GM21786 (cell line): ENCODE data around the gene MPIG6B.
"Not testable (repeated sequence)": the region's sequence is repeated elsewhere in the genome, so short reads cannot be mapped to it uniquely, and the experiment has no call there.

Source experiments
- ATAC-seq: cut with Tn5 transposase; IDR thresholded peaks from one replicate; pipeline ENCODE4 v1.9.1; 2021; ENCODE audit not compliant: unreplicated experiment

The MPIG6B gene

DNA sequence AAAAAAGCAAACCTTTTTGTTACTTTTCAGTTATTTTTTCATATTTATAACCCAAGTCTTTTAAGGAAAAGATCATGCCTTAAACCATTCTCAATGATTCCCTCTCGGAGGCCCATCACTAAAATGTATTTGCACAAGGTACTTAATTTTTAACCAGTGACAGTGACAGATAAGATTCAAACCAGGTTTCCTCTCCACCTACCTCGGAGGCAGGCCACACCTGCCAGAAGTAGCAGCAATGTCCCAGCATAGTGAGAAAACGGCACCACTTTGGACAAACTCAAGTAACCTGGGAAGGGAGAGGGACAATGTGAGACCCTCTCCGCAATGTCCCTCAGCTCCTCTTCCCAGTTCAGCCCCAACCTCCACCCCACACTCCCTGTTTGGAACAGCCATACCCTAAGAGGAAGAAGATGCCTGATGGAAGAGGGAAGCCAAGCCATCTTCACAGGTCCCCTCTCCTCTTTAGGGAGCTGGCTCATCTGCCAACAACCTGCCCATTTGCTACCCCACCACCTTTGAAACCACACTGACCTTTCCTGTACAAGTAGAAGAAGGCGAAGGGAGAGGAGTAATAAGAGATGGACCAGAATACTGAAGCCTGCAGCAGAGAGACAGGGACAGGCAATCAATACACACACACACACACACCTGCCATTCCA lies 22.3 kb upstream of the MPIG6B start:
- ATAC-seq, result no peak

DNA sequence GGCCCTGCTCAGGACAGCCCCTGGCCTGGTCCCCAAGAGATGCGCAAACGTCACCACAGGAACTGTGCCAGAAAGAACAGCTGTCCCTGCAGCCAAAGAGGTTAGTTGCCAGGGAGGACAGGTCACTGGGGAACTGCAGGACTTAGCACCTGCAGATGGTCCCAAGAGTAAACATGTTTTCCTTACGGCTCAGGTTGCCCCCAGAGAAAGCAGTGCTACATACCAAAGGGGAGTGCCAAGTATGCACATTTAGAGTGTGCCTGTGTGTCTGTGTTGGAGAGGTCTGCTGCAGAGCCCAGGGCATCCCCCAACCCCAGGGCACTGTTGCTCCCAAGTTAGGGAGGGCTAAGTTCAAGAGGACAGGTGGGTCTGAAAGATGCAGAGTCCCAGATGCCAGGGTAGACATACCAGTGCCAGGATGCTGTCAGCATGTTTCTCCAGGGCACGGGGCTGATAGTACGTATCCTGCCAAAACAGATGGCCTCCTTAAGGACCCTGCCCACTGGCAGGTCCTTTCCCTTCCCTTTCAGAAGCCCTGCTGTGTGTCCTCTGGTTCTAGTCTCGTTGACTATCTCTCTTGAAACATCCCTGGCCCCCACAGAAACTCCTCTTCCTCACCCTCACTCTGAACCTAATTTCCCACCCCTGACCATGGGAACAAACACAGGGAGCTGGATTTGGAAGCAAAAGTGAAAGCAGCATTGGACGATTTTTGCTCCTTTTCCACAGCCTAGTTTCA lies 21.3 kb upstream of the MPIG6B start:
- no peak for ATAC-seq

DNA sequence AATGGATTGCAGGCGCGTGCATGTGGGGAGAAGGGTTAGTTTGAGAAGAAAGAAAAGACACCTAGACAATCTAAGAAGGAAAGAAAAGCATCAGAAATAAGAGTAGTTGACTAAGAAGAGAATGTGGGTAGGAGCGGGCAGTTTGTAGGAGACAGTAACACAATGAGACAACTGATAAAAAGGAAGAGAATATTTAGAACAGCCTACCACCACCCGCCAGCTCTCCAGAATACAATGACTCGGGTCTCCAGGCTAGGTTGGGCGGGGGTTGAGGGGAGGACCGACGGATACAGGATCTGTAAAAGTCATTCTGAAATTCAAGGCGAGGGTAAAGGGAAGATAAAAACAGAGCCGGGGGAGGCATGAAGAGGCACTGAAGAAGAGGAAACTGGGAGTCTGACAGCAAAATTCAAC lies 20.8 kb upstream of the MPIG6B start:
- ATAC-seq, result no peak

DNA sequence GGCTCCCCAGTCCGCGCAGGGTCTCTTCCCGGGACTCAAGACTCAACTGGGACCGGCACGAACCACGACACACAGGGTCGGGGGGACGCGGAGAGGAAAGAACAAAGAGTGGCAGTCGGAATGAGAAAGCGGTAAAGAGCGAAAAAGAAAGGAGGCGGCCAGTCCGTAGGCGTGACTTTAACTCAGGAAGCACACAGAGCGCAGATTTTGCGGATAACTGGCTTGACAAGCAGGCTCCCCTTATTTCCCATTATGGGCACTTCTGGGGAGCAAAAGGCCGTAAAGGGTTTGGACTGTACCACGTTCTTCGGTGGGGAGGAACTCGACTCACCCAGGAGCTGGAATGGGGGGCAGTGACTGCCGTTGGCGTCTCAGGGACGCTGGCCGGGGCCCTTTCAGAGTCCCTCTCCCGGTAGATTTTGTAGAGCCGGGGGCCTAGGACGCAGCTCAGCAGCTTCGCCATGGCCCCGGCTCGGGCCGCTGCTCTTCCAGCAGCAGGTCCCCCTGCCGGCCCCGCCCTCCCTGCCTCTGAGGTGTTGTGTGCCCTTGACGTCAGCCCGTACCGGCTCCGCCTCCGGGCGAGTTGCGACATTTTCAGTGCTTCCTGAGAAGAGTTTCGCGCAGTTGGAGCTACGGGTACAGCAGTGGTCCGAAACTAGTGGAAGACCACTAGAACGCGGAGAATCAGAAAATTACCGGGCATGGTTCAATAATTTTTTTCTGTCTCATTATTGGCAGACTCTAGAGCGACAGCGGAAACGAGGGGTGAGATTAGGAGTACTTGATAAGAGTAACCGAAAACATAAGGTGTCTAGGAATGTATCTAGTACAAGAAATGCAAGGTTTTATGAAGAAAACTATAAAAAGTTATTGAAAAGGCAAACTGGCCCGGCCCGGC lies 20.1 kb upstream of the MPIG6B start, which contains the start of gene ABHD16A:
Gene ABHD16A, minus strand, starts transcription at position 506 of the 898 bp plus-strand sequence. Its CDS starts 43 bp downstream, at position 463.
- ATAC-seq, result peak; percentile 92

DNA sequence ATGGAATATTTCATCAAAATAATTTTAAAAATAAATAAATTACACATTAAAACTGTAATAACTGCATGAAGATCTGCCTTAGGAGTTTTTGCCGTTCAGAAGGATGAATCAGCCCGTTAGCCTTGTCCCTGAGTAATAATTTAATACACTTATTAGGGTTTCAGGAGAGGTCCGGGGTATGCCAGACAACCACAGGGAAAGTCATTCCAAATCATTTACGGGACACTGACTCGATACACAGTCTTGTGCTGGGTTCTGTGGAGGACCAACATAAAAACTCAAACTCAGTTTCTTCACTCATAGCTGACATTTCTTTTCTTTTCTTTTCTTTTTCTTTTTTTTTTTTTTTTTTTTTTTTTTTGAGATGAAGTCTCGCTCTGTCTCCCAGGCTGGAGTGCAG lies 17.2 kb upstream of the MPIG6B start:
- no peak for ATAC-seq

DNA sequence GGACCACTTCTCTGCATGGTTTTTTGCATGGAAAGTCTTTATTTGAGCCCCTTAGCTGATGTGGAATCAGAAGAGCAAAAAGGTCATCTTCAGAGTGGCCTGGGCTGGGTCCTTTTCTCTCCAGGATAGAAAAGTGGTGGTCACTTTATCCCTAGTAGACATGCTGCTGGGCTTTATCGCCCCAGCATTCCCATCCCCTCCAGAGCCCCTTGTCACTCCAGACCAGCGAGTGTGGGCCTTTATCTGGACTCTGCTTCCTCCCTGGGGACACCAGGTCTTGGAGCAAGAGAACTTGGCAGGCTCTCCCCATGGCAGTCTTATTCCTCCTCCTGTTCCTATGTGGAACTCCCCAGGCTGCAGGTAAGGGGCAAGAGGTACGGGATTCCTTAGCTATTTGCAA lies 16.6 kb upstream of the MPIG6B start, which contains the start of gene LY6G6F:
Gene LY6G6F, plus strand, starts transcription at position 268 of the 400 bp plus-strand sequence. Its CDS starts 41 bp downstream, at position 309.
- no peak for ATAC-seq

DNA sequence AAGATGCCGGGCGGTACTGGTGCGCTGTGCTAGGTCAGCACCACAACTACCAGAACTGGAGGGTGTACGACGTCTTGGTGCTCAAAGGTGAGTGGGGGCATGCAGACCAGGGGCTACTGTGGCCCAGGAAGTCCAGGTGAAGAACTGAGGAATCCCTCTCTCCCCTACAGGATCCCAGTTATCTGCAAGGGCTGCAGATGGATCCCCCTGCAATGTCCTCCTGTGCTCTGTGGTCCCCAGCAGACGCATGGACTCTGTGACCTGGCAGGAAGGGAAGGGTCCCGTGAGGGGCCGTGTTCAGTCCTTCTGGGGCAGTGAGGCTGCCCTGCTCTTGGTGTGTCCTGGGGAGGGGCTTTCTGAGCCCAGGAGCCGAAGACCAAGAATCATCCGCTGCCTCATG lies 15.5 kb upstream of the MPIG6B start:
- ATAC-seq, result no peak

DNA sequence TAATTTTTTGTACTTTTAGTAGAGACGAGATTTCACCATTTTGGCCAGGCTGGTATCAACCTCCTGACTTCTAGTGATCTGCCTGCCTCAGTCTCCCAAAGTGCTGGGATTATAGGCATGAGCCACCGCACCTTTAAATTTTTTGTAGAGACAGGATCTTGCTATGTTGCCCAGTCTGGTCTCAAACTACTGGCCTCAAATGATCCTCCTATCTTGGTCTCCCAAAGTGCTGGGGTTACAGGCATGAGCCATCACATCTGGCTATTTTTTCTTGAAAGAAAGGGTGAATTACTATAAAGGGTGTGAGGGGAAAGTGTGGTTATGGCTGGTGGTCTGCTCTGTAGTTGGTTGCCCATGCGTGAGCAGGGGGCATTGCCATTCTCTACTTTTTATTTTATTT lies 14.9 kb upstream of the MPIG6B start:
- ATAC-seq, result no peak

DNA sequence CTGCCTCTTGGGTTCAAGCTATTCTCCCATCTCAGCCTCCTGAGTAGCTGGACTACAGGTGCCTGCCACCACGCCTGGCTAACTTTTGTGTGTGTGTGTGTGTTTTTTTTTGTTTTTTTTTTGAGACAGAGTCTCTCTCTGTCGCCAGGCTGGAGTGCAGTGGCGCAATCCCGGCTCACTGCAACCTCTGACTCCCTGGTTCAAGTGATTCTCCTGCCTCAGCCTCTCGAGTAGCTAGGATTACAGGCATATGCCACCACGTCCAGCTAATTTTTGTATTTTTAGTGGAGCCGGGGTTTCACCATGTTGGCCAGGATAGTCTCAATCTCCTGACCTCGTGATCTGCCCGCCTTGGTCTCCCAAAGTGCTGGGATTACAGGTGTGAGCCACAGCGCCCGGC lies 14.0 kb upstream of the MPIG6B start:
- not testable (repeated sequence) for ATAC-seq

DNA sequence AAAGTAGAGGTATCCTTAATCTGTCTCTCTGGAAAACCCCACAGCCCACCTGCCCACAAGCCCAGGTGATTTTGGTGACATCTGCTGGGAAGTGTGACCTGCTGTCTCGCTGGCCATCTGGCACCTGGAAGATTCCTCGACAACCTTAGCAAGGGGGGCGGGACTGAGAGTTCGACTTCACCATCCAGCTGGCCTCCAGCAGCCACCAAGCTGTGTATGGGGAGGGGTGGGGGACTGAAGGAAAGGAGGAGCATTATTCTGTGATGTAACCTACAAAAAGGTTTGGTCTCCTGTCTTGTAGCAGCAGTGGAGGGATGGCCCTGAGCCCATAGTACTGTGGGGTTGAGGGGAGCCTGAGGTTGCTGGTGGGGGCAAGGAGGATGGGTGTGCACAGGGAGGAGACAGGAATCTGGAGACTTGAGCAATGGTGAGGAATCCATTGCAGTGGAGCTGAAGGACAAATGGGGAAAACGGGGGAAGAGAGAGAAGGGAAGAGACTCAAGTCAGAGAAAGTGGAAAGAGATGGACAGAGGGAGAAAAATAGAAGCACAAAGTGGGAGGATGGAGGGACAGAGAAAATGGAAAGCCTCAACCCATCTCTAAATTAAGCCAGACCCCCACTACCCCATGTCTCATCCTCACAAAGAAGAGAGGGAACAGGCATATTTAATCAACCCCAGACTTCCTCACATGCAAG lies 12.5 kb upstream of the MPIG6B start:
- ATAC-seq, result no peak

DNA sequence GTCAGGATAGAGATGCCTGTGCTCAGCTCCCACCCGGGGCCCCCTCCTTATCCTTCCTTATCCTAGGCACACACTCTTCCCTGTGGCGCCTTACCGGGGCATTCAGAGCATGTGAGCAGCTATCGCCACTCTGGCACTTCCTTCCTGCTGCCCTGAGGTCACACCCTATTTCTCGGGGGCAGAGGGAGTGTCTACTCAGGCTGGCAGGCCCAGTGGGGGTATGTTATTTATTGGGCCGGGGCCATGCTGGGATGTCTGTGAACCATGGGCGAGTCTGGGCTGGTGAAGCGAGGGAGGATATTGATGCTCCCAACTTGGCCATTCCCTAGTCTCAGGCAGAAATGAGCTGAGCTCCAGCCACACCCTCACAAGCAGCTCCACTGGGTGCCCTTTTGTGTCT lies 11.9 kb upstream of the MPIG6B start:
- ATAC-seq, result no peak

DNA sequence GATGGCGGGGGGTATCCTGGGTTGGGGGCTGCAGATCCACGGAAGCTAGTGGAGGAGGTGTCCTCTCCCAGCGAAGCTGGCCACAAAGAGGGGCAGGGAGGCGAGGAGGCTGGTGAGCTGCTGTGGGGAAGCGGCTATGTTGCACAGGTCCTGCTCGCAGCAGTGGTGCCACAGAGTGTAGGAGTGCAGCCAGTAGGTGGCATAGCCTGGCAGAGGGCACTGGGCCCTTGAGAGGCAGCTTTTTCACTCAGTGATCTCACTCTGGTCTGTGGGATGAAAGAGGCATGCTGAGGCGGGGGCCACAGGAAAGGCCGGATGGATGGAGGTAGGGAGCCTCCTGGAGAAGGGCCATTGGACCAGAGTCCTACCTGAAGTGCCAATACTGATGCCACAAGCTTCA lies 10.9 kb upstream of the MPIG6B start:
- ATAC-seq, result no peak

DNA sequence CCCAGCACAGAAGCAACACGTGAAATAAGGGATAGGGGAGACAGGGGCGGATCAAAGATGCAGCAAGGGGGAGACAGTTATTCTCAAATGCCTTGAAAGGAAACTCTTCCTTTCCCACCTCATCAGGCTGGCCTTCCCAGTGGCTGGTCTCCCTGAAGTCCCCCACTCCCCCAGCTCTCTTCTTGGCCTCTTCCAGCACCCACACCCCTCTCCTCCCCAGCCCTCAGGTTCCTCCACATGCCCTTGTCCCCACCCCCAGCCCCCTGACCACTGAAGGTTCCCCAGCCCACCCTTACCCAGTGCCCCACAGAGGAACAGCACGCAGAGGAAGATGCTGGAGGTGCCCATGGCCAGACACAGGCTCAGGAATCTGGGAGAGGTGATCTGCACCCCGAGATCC lies 9.7 kb upstream of the MPIG6B start:
- ATAC-seq, result no peak

DNA sequence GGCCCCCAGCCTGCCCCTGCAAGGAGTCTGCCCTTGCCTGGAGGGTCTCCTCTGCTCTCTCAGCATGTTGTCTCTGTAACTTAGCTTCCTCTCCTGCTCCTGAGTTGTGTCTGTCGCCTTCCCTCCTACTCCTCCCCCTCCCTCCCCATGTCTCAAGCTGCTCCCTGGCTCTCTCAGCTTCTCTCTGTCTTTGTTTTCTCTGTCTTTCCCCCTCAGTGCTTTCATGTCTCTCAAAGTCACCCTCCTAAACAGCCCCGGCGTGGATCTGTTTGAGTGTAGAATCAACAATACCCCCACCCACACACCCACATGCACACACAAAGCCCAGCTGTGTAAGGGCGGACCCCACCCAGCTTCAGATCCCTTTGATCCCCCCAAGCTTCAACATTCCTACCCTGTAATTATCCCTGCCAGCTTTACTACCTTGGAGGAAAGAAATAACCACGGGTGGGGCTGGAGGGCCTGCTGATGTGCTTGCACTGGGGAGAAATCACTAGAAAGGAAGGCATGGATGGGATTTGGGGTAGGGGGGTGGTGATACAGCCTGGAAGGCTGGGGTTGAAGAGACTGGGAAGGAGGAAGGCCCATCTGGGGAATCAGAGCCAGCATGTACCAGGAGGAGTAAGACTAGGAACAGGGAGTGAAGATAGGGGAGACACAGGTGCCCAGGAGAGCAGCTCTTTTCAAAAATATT lies 9.0 kb upstream of the MPIG6B start:
- ATAC-seq, result no peak

DNA sequence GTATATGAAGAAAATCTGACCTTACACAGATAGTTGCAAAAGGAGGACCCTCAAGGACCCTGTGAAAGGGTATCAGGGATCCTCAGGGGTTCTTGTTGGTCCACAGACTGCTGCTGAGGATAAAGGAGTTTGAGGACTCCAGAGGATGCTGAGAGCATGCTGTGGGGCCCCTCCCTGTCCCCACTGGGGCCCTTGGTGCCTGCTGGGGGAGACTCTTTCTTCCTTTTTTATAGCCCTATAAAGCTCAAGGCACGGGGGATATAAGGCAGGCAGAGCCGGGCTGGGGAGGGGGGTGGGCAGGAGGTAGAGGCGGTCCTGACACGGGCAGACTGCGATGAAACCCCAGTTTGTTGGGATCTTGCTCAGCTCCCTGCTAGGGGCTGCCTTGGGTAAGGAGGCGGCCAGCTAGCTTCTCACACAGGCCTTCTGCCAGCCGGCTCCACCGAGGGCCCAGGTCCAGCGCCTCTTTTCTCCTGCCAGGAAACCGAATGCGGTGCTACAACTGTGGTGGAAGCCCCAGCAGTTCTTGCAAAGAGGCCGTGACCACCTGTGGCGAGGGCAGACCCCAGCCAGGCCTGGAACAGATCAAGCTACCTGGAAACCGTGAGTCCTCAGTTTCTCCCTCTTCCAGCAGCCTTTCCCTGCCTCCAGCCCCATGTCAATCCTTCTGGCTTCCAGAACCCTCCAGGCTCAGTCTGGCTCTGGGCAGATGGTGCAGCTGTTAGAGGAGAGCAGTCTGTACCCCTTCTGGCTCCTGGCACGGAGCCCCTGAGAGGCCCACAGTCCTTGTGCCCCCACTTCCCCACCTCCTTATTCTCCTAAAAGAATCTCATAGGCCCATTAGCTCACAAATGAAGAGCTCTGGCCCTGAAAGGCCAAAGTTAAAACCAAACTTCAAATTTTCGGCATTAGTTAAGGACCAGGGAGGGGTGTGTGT lies 7.9 kb upstream of the MPIG6B start, which contains the start of gene LY6G6D:
Gene LY6G6D, plus strand, starts transcription at position 327 of the 937 bp plus-strand sequence. Its CDS starts 8 bp downstream, at position 335.
- no peak for ATAC-seq

DNA sequence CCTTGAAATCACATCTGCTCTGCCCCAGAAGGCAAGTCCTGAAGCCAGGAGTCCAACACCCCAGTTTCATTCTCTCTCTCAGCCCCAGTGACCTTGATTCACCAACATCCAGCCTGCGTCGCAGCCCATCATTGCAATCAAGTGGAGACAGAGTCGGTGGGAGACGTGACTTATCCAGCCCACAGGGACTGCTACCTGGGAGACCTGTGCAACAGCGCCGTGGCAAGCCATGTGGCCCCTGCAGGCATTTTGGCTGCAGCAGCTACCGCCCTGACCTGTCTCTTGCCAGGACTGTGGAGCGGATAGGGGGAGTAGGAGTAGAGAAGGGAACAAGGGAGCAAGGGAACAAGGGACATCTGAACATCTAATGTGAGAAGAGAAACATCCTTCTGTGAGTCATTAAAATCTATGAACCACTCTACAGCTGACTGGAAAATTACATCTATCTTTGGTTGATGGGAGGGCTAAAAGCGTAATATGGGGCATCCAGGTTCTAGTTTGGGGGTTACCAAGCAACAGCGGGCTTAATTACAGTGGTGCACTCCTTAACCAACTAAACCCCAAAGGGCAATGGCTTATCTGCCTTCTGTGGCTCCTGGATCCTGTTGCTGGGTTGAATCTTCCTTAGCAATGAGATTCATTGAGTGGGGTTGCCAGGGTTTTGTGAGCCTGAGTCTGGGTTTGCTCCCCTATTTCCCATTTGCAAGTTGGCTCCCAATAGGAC lies 5.5 kb upstream of the MPIG6B start:
- no peak for ATAC-seq

DNA sequence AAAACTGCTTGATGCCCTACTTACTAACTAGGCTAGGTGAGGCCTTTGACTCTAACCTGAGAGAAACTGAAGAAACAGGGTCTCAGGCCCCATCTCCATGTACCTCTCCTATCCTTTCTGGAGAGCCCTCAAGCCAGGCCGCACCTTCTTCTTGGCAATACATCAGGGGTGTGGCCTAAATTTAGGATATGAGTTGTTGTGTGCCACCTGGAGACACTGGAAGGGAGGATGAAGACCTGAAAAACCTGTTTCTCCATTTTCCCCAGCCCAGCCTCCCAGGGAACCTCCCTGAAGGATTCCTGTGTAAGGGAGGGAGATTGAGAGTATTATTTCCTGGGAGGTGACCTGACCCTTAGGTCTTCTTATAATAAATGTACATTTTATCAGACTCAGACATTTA lies 4.9 kb upstream of the MPIG6B start:
- no peak for ATAC-seq

DNA sequence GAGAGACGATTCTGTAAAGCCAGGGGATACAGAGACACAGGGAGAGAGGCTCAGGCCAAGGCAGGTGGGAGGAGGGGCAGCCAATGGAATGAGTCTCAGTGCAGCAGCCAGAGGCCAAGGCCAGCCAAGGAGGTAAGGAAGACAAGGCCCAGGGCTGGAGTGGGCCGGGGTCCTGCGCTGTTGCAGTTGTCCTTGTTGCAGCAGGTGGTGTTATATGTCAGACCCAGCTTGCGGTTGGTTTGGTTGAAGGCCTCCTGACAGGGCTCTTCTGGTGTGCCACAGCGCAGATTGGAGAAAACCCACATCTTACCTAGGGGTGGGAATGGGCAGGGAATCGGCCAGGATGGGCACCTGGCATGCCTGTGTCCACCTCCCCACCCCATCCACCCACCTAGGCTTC lies 4.2 kb upstream of the MPIG6B start:
- no peak for ATAC-seq
